Vagina (tissue), 2 donors: ENCODE measurements around the gene SERPINH1. TPM values are rescaled to one million over a fixed set of nuclear protein-coding genes. Genes with fewer than 3 reads are reported as not detected.
A peak's percentile ranks its signal among the peaks of the same experiment; 100 is the strongest.

Source experiments
- DNase-seq, 2 donors: peaks; one replicate each; pipeline ENCODE4 v3.0.0-alpha.2; 2017; ENCODE audit errors: extremely low spot score in 2 of 2
- H3K27ac ChIP-seq: fragments of 200-600 bp; sonication (generic); one replicate; pipeline ENCODE4 v1.5.1; 2019
- H3K27me3 ChIP-seq: fragments of 200-600 bp; sonication (generic); one replicate; pipeline ENCODE4 v1.5.1; 2019
- H3K36me3 ChIP-seq, 2 donors: fragments of 200-600 bp; sonication (generic); one replicate each; pipeline ENCODE4 v1.5.1; 2017 to 2019
- H3K4me1 ChIP-seq: fragments of 200-600 bp; sonication (generic); one replicate; pipeline ENCODE4 v1.5.1; 2019
- H3K4me3 ChIP-seq, 2 donors: fragments of 200-600 bp; sonication (generic); 1 replicate in 1 of 2; 2 replicates in 1 of 2; pipeline ENCODE4 v1.5.1; 2016 to 2019
- H3K9me3 ChIP-seq: fragments of 200-600 bp; sonication (generic); one replicate; pipeline ENCODE4 v1.5.1; 2019
- POLR2A ChIP-seq, 2 donors: fragments of 450-650 bp; IDR thresholded peaks; one replicate each; pipeline ENCODE4 v1.6.1; 2017; ENCODE audit warnings: antibody characterized with exemption in 2 of 2, mild to moderate bottlenecking in 2 of 2, moderate library complexity in 2 of 2
- POLR2AphosphoS5 ChIP-seq, 2 donors: sonication (generic); formaldehyde crosslinking; IDR thresholded peaks; one replicate each; pipeline ENCODE4 v1.9.0; 2017; ENCODE audit warnings: antibody characterized with exemption in 2 of 2, mild to moderate bottlenecking in 2 of 2, low read depth in 1 of 2; ENCODE audit not compliant: insufficient read depth in 1 of 2
- intact Hi-C: fragments of 100-400 bp; cut with DNase I; formaldehyde crosslinking; loops from one replicate; pipeline ENCODE4 v1.15.1; 2023
- total RNA-seq: library from RNA; depleted of rRNA; stranded (reverse); fragments of >200 nt; gene quantifications from one replicate; pipeline ENCODE4 v1.2.3, GENCODE V29; 2016
- TF ChIP-seq, protein P1 (sequence below), 3 experiments: fragments of 450-650 bp in 2 of 3; fragments of 200-600 bp in 1 of 3; sonication (generic) in 1 of 3; IDR thresholded peaks; one replicate each; pipeline ENCODE4 v1.5.1; 2017 to 2019; ENCODE audit warnings: antibody characterized with exemption in 3 of 3, mild to moderate bottlenecking in 2 of 3, moderate library complexity in 2 of 3

The SERPINH1 gene
- total RNA-seq, 1 donor from 2014 or later, result 257 TPM

DNA sequence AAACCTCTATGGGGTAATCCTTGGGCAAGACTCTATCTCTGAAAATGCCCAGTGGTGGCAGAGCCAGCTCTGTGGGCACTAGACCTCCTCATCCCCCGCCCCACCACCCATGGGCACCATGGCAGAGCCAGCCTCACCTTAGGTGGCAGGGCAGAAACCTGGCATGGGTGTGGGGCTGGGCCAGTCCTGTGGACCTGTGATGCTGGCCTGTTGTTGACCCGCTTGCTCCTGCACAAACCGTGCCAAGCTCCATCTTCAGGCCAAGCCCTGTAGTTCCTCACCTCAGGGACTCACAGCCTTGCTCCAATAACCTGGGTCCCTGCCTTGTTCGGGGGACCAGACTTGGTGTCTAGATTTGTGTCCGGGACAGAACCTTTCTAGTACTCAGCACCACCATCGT, 8.9 kb upstream of the SERPINH1 start:
- H3K27me3 ChIP-seq, result no peaks in the 10 kb centered on the region
- TF ChIP-seq, protein P1, sequence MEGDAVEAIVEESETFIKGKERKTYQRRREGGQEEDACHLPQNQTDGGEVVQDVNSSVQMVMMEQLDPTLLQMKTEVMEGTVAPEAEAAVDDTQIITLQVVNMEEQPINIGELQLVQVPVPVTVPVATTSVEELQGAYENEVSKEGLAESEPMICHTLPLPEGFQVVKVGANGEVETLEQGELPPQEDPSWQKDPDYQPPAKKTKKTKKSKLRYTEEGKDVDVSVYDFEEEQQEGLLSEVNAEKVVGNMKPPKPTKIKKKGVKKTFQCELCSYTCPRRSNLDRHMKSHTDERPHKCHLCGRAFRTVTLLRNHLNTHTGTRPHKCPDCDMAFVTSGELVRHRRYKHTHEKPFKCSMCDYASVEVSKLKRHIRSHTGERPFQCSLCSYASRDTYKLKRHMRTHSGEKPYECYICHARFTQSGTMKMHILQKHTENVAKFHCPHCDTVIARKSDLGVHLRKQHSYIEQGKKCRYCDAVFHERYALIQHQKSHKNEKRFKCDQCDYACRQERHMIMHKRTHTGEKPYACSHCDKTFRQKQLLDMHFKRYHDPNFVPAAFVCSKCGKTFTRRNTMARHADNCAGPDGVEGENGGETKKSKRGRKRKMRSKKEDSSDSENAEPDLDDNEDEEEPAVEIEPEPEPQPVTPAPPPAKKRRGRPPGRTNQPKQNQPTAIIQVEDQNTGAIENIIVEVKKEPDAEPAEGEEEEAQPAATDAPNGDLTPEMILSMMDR (IDR thresholded peaks at IDR 0.05), result no peak
- no peak for TF ChIP-seq POLR2AphosphoS5 (IDR thresholded peaks at IDR 0.05; ENCODE audit: insufficient read depth in 1 of 2, low read depth in 1 of 2)
- TF ChIP-seq POLR2A (IDR thresholded peaks at IDR 0.05), result no peak
- H3K4me3 ChIP-seq, result no peak overlapping the region
- intact Hi-C loops, result loop anchor here (10.0 kb wide), 1 partner anchor 112 kb away; the partner anchor contains the start of gene MAP6
- H3K4me1 ChIP-seq, result peaks cover 34% of the 10 kb centered on the region
- peak overlapping the region; percentile 84 for H3K27ac ChIP-seq
- no peaks in the 10 kb centered on the region for H3K9me3 ChIP-seq
- DNase-seq, result no peak
- no peaks in the 10 kb centered on the region for H3K36me3 ChIP-seq

DNA sequence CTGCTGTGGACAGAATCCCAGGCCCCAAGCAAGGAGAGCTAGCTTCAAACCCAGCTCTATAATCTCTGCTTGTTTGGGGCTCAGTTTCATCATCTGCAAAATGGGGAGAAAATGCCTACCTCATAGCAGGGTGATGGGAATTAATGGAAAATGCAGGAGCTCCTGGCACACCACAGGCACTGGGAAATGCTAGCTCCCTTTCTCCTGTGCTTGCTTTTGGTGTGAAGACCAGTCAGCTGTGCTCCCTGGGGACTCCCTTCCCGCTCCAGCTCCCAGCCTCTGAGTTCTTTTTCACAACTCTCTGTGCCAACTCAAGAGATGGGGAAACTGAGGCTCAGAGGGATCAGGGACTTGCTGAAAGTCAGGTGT, 8.2 kb upstream of the SERPINH1 start:
- Histone ChIP-seq H3K4me1 (peaks cover 41% of the 10 kb centered on the region), H3K4me3 (no peak overlapping the region), H3K27ac (peak overlapping the region; percentile 84), H3K9me3 (no peaks in the 10 kb centered on the region), H3K36me3 (no peaks in the 10 kb centered on the region), H3K27me3 (no peaks in the 10 kb centered on the region)
- TF ChIP-seq POLR2A (IDR thresholded peaks at IDR 0.05) (no peak), POLR2AphosphoS5 (IDR thresholded peaks at IDR 0.05; ENCODE audit: insufficient read depth in 1 of 2, low read depth in 1 of 2) (no peak)
- TF ChIP-seq, protein P1 (IDR thresholded peaks at IDR 0.05), result no peak
- intact Hi-C loops, result loop anchor here (10.0 kb wide), 1 partner anchor 111 kb away; the partner anchor contains the start of gene MAP6
- DNase-seq, result no peak

DNA sequence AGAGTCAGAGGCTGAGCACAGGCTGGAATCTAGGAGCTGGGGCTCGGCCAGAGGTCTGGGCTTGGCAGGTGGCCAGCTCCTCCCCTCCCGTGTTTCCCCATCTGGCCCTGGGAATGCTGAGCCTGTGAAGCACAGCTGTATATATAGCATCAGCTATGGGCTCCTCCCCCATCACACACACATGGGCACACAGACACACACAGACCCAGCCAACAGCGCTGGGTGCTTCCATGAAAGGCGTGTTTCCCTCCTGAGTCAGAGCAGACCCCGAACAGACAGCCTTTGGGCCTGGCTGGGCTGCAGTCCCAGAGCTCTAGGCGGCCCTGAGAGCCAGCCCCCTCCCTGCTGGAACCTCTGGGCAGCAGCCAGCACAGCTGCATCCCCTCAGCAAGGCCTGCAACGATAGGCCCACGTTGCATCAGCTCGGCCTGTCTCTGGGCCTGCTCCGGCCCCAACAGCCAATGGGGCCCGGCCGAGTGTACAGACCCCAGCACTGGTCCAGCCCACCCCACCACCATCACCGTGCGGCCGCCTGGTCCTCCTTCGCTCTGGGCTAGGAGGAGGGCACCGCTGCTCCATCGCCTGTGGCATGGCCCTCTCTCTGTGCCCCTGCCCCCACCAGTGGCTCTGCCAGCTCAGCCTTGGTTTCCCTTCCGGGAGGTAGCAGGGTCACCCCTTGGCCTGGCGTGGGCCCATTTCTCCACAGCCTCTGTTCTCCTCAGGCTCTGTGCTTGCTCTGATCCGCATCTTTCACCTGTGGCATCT, 7.6 kb upstream of the SERPINH1 start:
- Histone ChIP-seq H3K36me3 (no peaks in the 10 kb centered on the region), H3K4me1 (peaks cover 46% of the 10 kb centered on the region), H3K27ac (peak overlapping the region; percentile 84), H3K27me3 (no peaks in the 10 kb centered on the region), H3K4me3 (peak overlapping the region; percentile 14 to 28), H3K9me3 (no peaks in the 10 kb centered on the region)
- peak in 1 of 2 donors; percentile 44 for TF ChIP-seq POLR2A (IDR thresholded peaks at IDR 0.05)
- TF ChIP-seq, protein P1 (IDR thresholded peaks at IDR 0.05), result no peak
- TF ChIP-seq POLR2AphosphoS5 (IDR thresholded peaks at IDR 0.05; ENCODE audit: insufficient read depth in 1 of 2, low read depth in 1 of 2), result peak; percentile 86 to 97
- intact Hi-C loops, result loop anchor here (10.0 kb wide), 1 partner anchor 110 kb away; the partner anchor contains the start of gene MAP6
- peak in 1 of 2 donors; percentile 97 for DNase-seq

DNA sequence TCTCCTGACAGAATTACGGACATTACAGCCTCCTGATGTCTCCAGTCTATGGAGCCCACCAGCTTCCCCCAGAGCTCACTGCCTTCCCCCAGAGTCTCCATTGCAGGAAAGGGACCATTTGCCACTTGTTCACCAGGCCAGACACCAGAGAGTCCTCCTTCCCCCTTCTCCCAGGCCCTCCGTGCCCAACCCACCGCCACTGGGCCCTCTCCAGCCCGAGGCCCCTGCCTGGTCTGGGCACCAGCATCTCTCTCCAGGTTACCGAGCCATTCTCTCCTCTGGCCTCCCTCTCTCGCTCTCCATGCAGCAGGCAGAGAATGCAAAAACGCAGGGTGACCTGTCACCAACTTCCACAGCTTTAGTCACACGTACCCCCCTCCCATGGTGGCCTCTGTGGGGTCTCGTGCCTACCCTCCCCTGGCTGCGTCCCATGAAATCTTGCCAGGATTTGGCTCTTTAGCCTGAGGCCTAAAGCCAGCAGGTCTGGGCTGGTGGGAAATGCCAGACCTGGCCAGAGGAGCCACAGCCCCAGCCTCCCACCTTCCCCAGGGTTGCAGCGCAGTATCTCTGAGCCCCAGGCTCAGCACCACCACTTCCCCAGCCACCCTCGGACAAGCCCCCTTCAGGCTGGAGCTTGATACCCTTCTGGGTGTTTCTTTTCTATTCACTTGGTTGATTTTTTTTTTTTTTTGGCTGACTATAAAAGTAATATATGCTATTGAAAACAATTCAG, 6.8 kb upstream of the SERPINH1 start:
- intact Hi-C loops, result loop anchor here (10.0 kb wide), 1 partner anchor 110 kb away; the partner anchor contains the start of gene MAP6
- Histone ChIP-seq H3K4me1 (peaks cover 54% of the 10 kb centered on the region), H3K27me3 (no peaks in the 10 kb centered on the region), H3K27ac (peak overlapping the region; percentile 84), H3K4me3 (peak overlapping the region; percentile 14 to 28), H3K9me3 (no peaks in the 10 kb centered on the region), H3K36me3 (no peaks in the 10 kb centered on the region)
- DNase-seq, result no peak
- TF ChIP-seq, protein P1 (IDR thresholded peaks at IDR 0.05), result no peak
- no peak for TF ChIP-seq POLR2AphosphoS5 (IDR thresholded peaks at IDR 0.05; ENCODE audit: insufficient read depth in 1 of 2, low read depth in 1 of 2)
- TF ChIP-seq POLR2A (IDR thresholded peaks at IDR 0.05), result no peak
